ENCODE measurements around the gene HIF3A. TPM values are rescaled to one million over a fixed set of nuclear protein-coding genes. Genes with fewer than 3 reads are reported as not detected.

HIF3A gene
- total RNA-seq, 1 experiment from 2014 or later, result not detected

DNA sequence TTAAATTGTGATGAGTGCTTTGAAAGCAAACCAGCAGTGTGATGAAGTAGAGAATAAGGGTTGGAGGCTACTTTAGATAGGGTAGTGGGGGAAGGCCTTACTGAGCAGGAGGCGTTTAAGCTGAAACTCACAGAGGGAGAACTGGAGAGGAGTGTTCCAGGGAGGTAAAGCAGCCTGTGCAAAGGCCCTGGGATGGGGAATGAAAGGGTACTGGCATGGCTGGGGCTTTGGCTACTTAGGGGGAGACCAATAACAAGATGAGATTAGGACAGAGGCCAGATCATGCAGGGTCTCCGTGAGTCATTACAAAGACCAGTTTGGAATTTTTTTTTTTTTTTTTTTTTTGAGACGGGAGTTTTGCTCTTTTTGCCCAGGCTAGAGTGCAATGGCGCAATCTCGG, 51.1 kb downstream of the HIF3A start:
- TF ChIP-seq EZH2 (IDR thresholded peaks at IDR 0.05; ENCODE audit: low read depth), result no peak
- TF ChIP-seq, protein P1, sequence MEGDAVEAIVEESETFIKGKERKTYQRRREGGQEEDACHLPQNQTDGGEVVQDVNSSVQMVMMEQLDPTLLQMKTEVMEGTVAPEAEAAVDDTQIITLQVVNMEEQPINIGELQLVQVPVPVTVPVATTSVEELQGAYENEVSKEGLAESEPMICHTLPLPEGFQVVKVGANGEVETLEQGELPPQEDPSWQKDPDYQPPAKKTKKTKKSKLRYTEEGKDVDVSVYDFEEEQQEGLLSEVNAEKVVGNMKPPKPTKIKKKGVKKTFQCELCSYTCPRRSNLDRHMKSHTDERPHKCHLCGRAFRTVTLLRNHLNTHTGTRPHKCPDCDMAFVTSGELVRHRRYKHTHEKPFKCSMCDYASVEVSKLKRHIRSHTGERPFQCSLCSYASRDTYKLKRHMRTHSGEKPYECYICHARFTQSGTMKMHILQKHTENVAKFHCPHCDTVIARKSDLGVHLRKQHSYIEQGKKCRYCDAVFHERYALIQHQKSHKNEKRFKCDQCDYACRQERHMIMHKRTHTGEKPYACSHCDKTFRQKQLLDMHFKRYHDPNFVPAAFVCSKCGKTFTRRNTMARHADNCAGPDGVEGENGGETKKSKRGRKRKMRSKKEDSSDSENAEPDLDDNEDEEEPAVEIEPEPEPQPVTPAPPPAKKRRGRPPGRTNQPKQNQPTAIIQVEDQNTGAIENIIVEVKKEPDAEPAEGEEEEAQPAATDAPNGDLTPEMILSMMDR (conservative IDR thresholded peaks at IDR 0.05), result no peak
- no peak overlapping the region for H2AFZ ChIP-seq
- intact Hi-C loops (cut with micrococcal nuclease; ENCODE audit: unreplicated experiment), result loop anchor here (1.0 to 2.0 kb wide), 4 partner anchors 25 to 67 kb away; no protein-coding TSS in a partner anchor
- ChIA-PET POLR2A (ENCODE audit: unreplicated experiment) (interaction anchor here (0.7 kb wide), 1 partner anchor 77 kb away, joined by 8 read pairs; no protein-coding TSS in a partner anchor), CTCF (interaction anchor here (0.6 to 0.8 kb wide), 2 partner anchors 67 to 441 kb away, joined by 7 to 8 read pairs; no protein-coding TSS in a partner anchor)
- no peaks in the 10 kb centered on the region for H3K9me3 ChIP-seq (ENCODE audit: insufficient read depth, low read depth)
- TSS peak; percentile 44 for BruUV-seq (replicated peaks)
- H3K27ac ChIP-seq, result no peak overlapping the region
- no peaks in the 10 kb centered on the region for H3K9me2 ChIP-seq (ENCODE audit: insufficient read depth)
- peaks cover 12% of the 10 kb centered on the region for H3K4me1 ChIP-seq (replicated peaks; ENCODE audit: insufficient read depth)
- H4K20me1 ChIP-seq (ENCODE audit: insufficient read depth), result peaks cover 18% of the 10 kb centered on the region
- H3K27me3 ChIP-seq (ENCODE audit: insufficient read depth, low read depth), result peaks cover 3% of the 10 kb centered on the region; the same call in 1 of the 2 replicates
- H3K4me3 ChIP-seq, result peak overlapping the region; percentile 97
- H3K4me2 ChIP-seq, result peak overlapping the region; percentile 94
- peaks cover 50% of the 10 kb centered on the region for H3K79me2 ChIP-seq (ENCODE audit: low read depth)
- H3K36me3 ChIP-seq (ENCODE audit: low read depth), result no peaks in the 10 kb centered on the region
- no peak for DNase-seq
- H3F3A ChIP-seq (ENCODE audit: insufficient read depth, low read depth), result peaks cover 8% of the 10 kb centered on the region; the same call in 1 of the 2 replicates

DNA sequence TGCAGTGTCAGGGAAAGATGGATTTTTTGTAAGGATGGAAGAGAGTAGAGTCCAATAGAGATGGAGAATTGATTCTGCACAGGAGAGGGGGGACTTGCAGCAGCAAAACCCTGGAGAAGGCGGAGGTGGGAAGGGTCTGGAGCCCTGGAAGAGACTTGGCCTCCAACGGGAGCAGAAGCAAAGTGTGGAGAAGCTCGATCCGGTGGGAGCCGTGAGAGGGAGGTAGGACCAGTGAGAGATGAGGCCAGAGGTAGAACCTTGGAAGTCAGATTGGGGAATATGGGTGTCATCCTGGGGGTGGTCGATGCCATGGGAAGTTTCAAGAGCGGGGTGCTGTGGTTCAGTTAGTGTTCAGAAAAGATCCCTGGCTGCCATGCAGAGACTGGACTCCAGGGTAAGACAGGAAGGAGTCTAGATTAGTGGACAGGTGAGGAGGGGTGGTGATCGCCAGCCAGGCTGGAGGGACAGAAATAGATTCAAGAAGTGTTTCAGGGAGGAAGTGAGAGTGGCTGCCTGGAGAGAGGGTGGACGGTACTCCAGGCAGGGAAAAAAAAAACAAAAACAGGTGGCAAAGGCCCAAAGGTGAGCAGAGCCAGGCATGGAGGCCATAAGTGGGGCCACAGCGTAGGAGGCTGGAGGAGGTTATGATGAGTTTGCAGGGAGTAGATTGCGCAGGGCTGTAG, 52.6 kb downstream of the HIF3A start:
- peaks cover 50% of the 10 kb centered on the region for H3K79me2 ChIP-seq (ENCODE audit: low read depth)

DNA sequence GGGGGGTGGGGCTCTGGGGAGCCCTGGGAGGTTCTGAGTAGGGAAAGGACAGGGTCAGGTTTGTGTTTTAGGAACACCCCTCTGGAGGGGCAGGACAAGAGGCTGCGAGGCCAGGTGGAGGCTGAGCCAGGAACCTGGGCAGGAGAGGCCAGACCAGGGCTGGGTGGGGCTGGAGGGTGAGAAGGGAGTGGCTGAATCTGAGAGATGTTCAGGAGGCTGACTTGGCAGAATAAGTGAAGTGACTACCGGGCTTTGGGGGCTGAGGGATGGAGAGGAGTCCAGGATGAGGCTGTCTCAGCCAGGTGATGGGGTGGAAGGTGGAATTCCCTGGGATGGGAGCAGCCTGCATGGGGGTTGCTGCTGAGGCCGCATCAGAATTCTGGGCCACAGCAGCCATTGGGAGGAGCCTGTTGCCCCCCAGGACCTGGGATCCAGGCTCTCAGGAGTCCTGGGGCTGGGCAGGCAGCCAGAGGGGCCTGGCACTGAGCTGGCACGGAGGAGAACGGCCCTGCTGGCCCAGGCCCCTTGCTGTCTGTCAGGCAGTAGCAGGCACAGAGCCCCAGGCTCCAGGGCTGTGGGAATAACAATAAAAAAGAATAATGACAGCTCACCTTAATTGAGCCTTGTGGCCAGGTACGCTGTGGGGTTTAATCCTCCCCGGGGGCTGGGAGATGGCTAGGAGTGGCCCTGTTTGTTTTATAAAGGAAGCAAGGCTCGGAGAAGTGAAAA, 53.4 kb downstream of the HIF3A start:
- Histone ChIP-seq H3K4me2 (no peak overlapping the region), H2AFZ (no peak overlapping the region), H3K27me3 (ENCODE audit: insufficient read depth, low read depth) (no peaks in the 10 kb centered on the region), H3K79me2 (ENCODE audit: low read depth) (peaks cover 50% of the 10 kb centered on the region), H3K4me3 (no peak overlapping the region), H3K36me3 (ENCODE audit: low read depth) (0 out of 2 replicates have a peak, but pooled peaks cover 8% of the 10 kb centered on the region), H3K27ac (no peak overlapping the region), H3F3A (ENCODE audit: insufficient read depth, low read depth) (peaks cover 8% of the 10 kb centered on the region; the same call in 1 of the 2 replicates), H3K9me3 (ENCODE audit: insufficient read depth, low read depth) (no peaks in the 10 kb centered on the region), H3K9me2 (ENCODE audit: insufficient read depth) (no peaks in the 10 kb centered on the region), H4K20me1 (ENCODE audit: insufficient read depth) (peaks cover 25% of the 10 kb centered on the region), H3K4me1 (replicated peaks; ENCODE audit: insufficient read depth) (peaks cover 12% of the 10 kb centered on the region)
- TF ChIP-seq, protein P1 (conservative IDR thresholded peaks at IDR 0.05), result no peak
- no peak for TF ChIP-seq EZH2 (IDR thresholded peaks at IDR 0.05; ENCODE audit: low read depth)
- intact Hi-C loops (cut with micrococcal nuclease; ENCODE audit: unreplicated experiment), result loop anchor here (5.0 kb wide), 1 partner anchor 597 kb away; no protein-coding TSS in a partner anchor
- CTCF ChIA-PET, result interaction anchor here (0.5 kb wide), 1 partner anchor 14 kb away, joined by 4 read pairs; no protein-coding TSS in a partner anchor
- POLR2A ChIA-PET (ENCODE audit: unreplicated experiment), result no interaction called here
- no peak for DNase-seq
- BruUV-seq (replicated peaks), result no TSS peak

More for the DNA sequence above, 52.6 kb downstream of the HIF3A start:
- Histone ChIP-seq H3K36me3 (ENCODE audit: low read depth) (0 out of 2 replicates have a peak, but pooled peaks cover 2% of the 10 kb centered on the region), H3K9me2 (ENCODE audit: insufficient read depth) (no peaks in the 10 kb centered on the region), H2AFZ (no peak overlapping the region), H3K4me3 (no peak overlapping the region), H3K27ac (no peak overlapping the region), H3F3A (ENCODE audit: insufficient read depth, low read depth) (peaks cover 8% of the 10 kb centered on the region; the same call in 1 of the 2 replicates), H4K20me1 (ENCODE audit: insufficient read depth) (peaks cover 20% of the 10 kb centered on the region), H3K27me3 (ENCODE audit: insufficient read depth, low read depth) (no peaks in the 10 kb centered on the region), H3K4me1 (replicated peaks; ENCODE audit: insufficient read depth) (peaks cover 12% of the 10 kb centered on the region), H3K9me3 (ENCODE audit: insufficient read depth, low read depth) (no peaks in the 10 kb centered on the region), H3K4me2 (no peak overlapping the region)
- DNase-seq, result no peak
- no TSS peak for BruUV-seq (replicated peaks)
- CTCF ChIA-PET, result no interaction called here
- POLR2A ChIA-PET (ENCODE audit: unreplicated experiment), result interaction anchor here (0.6 kb wide), 1 partner anchor 267 kb away, joined by 3 read pairs; no protein-coding TSS in a partner anchor
- TF ChIP-seq, protein P1 (conservative IDR thresholded peaks at IDR 0.05), result no peak
- TF ChIP-seq EZH2 (IDR thresholded peaks at IDR 0.05; ENCODE audit: low read depth), result no peak
- intact Hi-C loops (cut with micrococcal nuclease; ENCODE audit: unreplicated experiment), result no loop called here

Measured in PC-9 (cell line).